GM19395 (cell line): ENCODE measurements around the gene PIK3R5.
"Not testable (repeated sequence)": the region's sequence is repeated elsewhere in the genome, so short reads cannot be mapped to it uniquely, and the experiment has no call there.

ENCODE experiments used
- ATAC-seq: cut with Tn5 transposase; IDR thresholded peaks from one replicate; pipeline ENCODE4 v1.9.1; 2021; ENCODE audit warnings: mild to moderate bottlenecking, moderate library complexity; ENCODE audit not compliant: unreplicated experiment

The PIK3R5 gene

DNA sequence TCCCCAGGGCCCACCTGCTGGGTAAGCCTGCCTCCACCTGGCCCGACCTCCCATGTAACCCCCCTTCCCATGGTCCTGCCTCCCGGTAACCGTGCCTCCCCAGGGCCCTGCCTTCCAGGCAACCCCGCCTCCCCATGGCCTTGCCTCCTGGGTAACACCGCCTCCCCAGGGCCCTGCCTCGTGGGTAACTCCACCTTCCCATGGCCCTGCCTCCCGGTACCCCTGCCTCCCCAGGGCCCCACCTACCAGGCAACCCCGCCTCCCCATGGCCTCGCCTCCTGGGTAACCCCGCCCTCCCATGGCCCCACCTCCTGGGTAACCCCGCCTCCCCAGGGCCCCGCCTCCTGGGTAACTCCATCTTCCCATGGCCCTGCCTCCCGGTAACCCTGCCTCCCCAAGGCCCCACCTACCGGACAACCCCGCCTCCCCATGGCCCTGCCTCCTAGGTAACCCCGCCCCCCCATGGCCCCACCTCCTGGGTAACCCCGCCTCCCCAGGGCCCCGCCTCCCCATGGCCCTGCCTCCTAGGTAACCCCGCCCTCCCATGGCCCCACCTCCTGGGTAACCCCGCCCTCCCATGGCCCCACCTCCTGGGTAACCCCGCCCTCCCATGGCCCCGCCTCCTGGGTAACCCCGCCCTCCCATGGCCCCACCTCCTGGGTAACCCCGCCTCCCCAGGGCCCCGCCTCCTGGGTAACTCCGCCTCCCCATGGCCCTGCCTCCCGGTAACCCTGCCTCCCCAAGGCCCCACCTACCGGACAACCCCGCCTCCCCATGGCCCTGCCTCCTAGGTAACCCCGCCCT is 80.1 kb downstream of the PIK3R5 start:
- ATAC-seq = not testable (repeated sequence)

- no peak for ATAC-seq
Measured at GRCh38 chr17:8884336-8884990, 81.0 kb downstream of the PIK3R5 start.

DNA sequence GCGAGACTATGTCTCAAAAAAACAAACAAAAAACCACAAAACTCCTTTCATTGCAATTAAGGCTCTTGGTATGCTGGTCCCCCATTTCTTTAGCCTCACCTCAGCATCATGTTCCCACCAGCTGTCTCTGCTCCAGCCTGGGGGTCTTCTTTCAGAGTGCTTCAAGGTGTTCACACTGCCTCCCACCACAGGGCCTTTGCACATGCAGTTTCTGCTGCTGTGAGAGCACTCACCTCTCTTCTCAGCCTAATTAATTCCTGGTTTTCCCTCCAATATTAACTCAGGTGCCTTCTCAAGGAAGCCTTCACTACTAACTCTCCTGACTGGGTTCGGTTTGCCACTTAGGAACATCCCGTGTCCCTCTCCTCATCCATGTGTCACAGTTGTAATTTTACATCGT is 82.2 kb downstream of the PIK3R5 start:
- ATAC-seq = no peak

- ATAC-seq = no peak
Measured at GRCh38 chr17:8881606-8882005, 83.9 kb downstream of the PIK3R5 start.

- ATAC-seq = no peak
Measured at GRCh38 chr17:8880466-8880865, 85.0 kb downstream of the PIK3R5 start.

GRCh38 chr17:8879410-8879809 is 86.1 kb downstream of the PIK3R5 start:
- no peak for ATAC-seq

- ATAC-seq = no peak
Measured at GRCh38 chr17:8877984-8878383, 87.5 kb downstream of the PIK3R5 start.

DNA sequence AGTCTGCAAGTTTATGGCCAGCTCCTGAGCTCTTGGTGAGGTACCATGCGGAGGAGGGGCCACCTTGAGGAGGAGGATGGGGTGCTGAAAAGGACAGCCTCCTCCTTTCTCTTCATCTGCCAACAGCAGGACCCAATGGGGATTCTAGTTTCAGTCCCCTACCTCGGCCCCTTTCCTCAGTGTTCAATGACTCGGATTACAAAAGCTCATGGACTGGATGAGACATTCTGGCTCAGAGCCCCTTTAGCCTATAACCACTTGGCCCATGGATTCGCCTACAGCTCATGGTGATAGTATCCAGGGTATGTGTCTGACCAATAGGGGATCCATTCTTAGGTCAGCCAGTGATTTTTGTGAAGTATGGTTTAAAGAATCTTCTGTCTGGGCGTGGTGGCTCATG is 89.5 kb downstream of the PIK3R5 start:
- ATAC-seq = no peak

DNA sequence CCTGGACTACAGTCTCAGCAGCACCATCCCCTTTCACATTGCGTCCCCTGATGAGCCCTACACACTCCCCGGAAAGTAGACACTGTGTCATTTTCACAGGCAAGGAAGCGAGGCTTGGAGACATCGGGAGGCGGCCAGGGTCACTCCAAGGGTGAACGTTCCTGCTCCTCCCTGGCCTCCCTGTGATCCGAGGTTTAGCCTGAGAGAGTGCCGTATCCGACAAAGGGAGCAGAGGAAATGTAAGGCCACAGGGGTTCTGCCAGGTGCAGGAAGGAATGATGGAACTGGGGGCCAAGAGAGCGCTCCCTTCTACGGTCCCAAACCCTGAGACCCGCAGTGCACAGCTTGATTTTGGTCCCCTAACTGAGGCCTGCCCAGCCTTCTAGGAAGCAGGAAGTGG is 90.1 kb downstream of the PIK3R5 start:
- ATAC-seq = no peak

DNA sequence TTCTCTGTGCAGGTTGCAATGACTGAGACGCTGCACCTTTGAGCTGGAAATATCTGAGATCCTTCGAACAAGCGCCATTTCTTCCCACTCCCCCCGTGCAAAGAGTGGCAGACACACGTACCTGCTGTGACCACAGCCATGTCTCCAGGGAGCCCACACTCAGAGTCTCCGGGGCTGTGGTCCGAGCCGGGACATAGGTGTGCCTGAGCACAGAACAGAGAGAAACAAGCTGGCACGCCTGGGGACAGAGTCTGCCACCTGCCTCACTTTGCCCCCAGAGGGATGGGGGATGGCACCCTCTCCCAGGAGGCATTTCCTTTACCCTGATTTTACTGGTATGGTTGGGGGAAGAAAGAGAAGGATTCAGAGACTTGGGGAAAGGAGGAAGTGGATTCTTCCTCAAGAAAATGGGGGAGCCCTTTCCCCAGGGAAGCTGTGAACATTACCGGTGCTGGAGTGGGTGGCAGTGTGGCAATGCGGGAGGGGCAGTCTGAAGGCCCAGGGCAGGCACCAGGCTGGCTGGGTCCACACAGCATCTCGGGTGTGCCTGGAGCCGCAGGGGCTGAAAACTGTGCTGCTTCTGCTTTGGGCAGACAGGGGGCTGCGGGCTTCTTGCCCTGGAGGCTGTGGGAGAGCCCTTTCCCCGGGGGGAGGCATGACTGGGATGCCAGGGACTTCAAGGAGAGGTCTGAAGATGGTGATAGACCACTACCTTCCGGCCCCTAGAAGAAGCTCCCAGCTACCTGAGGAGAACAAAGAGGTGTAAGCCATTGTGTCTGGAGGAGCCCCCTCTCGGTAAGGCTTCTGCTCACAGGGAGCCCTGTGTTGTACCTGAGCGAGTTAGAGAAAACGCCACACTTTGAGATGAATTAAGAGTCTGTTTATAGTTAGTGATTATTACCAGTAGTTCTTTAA is 91.4 kb downstream of the PIK3R5 start:
- no peak for ATAC-seq

DNA sequence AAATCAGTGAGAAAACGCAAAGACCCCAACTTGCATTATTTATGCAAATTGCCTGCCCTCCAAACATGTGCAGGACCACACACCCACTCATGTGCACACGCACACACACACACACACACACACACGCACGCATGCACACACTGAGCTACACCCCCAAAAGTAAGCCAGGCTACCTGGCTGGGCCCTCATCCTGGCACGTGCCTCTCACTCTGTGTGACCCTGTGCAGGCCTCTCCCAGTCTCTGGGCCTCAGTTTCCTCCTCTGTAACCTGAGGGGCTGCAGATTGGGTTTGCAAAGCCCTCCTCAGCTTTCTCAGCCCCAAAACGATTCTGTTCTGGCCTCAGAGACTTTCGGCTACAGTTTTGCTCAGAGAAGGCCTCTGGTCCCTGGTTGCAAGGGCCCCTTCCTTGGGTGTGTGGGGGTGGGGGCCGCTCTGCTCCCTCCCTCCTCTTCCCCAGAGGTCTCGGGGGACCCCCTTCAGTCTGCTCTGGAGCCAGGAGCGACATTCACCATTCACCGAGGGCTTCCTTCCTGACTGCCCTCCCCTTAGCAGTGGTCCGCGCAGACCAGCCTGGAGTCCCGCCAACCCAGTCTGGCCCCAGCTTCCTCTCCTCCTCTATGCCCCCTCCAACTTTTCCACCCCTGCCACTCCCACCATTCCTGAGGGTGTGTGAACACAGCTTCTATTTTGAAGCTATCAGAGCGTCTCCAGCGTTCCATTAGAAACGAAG is 92.6 kb downstream of the PIK3R5 start:
- ATAC-seq = no peak

- ATAC-seq = no peak
Measured at GRCh38 chr17:8872036-8872704, 93.3 kb downstream of the PIK3R5 start.

DNA sequence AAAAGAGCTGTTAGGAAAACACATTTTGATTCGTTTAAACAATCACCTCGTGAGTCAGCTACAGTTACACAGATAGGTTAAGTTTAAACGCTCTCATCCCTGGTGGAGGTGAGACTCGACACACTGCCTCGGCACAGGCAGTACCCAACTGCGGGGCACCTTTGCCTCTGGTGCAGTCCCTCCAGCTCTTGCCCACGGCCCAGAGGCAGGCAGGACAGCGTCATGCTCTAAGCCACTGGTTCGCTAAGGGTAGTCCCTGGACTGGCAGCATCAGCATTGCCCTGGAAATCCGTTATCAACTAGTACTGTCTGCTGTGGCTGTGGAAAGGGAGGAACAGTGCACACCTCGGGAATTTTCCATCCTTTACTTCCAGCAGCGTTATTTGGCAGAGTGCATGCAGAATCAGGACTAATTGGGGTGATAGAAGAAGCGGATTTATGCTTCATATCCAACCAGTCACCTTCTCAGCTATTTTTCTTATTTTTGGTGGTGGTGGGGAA is 94.4 kb downstream of the PIK3R5 start:
- no peak for ATAC-seq

DNA sequence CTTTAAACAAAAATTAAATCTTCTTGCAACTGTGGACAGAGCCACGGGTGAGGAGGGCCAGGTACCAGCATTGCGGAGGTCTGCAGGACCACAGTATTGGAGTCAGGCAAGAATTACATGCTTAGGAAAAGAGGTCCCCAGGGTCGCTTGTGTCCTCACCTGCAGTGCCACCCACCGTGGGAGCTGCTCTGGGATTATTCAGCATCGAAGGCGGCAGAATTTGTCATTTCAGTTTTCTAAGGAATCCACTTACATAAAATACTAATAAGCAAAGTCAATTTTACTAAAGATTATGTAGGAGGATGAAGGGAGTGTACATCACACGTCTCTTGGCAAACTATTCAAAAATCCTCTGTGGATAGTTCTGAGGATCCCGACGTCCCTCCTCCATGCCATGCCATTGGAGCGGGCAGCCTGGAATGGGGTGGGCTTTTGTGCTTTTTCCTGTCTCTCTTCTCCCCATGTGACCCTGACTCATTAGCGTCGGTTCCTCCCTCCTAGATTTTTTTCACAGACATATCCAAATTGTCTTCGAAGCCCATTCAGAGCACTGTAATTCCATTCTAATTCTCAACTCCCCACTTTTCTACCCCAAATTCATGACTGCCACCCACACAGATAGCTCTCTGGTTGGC is 95.0 kb downstream of the PIK3R5 start:
- ATAC-seq = no peak

DNA sequence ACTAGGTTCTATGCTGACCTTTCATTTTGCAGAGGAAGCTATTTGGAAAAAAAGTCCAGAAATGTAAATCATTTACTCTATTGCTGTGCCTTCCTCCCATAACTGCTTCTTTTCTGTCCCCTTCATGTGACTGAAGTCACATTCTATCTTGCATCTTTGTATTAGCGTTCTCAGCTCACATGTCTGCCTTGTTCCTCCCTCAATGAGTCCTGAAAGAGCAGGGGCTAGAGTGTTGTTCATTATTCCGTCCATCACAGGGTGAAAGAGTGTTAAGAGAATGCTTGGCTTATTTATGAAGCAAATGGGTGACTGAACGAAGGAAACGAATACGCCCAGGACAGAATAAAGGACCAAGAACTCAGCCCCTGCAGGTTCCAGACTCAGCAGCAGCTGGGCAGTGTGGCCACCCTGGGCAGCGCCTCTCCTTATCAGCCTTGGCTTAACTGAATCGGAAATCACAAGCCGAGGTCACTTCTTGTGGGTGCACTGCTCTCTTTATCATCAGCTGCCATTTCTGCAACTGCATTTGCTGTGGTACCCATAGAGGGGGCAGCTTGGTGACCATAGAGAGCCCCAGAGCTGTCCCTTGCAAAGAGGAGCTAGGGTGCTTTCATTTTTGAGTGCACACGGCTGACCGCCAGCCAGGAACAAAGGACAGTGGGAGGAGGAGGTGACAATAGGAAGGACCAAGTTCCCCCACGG is 96.2 kb downstream of the PIK3R5 start:
- ATAC-seq = no peak

DNA sequence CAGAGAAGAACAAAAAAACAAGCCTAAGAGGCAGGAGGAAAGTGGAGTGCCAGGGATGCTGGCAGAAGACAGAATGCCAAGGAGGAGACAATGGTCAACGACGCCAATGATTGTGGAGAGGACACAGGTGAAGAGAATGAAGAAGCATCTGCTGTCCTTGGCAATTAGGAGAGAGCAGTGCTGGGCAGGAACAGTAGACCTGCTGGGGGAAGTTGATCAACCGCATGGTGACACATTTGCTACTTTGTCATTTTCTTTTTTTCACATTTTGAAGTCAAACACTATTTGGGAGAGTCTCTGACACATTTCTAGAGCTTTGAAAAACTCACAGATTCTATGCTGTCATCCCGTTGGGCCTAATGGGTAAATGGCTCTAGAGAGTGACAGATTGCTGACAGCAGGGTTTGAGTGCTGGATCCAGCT is 97.0 kb downstream of the PIK3R5 start:
- no peak for ATAC-seq

DNA sequence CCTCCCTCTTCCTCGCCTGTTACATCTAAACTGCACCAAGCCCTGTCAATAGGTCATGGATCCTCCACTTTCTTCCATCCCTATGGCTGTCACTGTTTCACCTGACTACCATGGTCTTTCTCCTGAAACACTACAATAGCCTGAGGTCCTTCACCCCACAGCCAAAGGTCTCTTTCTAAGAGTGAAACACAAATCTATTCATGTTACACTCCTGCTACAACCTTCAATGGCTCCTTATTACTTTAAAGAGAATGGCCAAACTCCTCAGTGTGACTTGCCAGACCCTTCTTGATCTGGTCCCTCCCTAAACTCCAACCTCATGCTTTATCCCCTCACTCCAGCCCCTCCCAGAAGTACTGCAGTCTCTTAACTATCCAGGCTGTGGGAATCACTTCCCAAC is 97.4 kb downstream of the PIK3R5 start:
- ATAC-seq = no peak

GRCh38 chr17:8867361-8867981 is 98.0 kb downstream of the PIK3R5 start, which contains the start of gene PIK3R6:
TSS of gene PIK3R6 (minus strand) at chr17:8867674. CDS start at chr17:8849794, 17,880 bp downstream.
- no peak for ATAC-seq
